Measurements from ENCODE around the gene DLGAP4.

DLGAP4 gene

GRCh38 chr20:36369739-36370138, 63.6 kb downstream of the DLGAP4 start:
- Histone ChIP-seq H3K9me2 (replicated peaks; ENCODE audit: control insufficient read depth, low read length) (no peaks in the 10 kb centered on the region), H3K27me3 (ENCODE audit: control insufficient read depth, low read length) (0 out of 2 replicates have a peak, but pooled peaks cover 3% of the 10 kb centered on the region), H3F3A (ENCODE audit: control insufficient read depth, insufficient read depth) (no peaks in the 10 kb centered on the region), H3K4me1 (ENCODE audit: control insufficient read depth, low read length) (no peaks in the 10 kb centered on the region), H3K4me2 (ENCODE audit: low read length) (no peak overlapping the region), H3K4me3 (ENCODE audit: low read length) (no peak overlapping the region), H4K20me1 (ENCODE audit: control insufficient read depth, insufficient read depth, low read depth, low read length) (no peaks in the 10 kb centered on the region), H3K79me2 (ENCODE audit: control insufficient read depth, low read length) (no peaks in the 10 kb centered on the region), H3K27ac (ENCODE audit: low read depth, low read length) (no peak overlapping the region), H3K36me3 (ENCODE audit: control insufficient read depth, low read length) (no peaks in the 10 kb centered on the region), H3K9me3 (ENCODE audit: control insufficient read depth, insufficient read depth, low read length) (no peaks in the 10 kb centered on the region)
- no peak for TF ChIP-seq EZH2phosphoT487 (IDR thresholded peaks at IDR 0.05; ENCODE audit: borderline replicate concordance, low read length)
- no peak for TF ChIP-seq CTCF (IDR thresholded peaks at IDR 0.05; ENCODE audit: low read depth, low read length, poor library complexity, severe bottlenecking)

GRCh38 chr20:36370991-36371790, 65.1 kb downstream of the DLGAP4 start:
- no peaks in the 10 kb centered on the region for H3K9me2 ChIP-seq (replicated peaks; ENCODE audit: control insufficient read depth, low read length)
- TF ChIP-seq CTCF (IDR thresholded peaks at IDR 0.05; ENCODE audit: low read depth, low read length, poor library complexity, severe bottlenecking) = no peak
- no peak for TF ChIP-seq EZH2phosphoT487 (IDR thresholded peaks at IDR 0.05; ENCODE audit: borderline replicate concordance, low read length)
- H3F3A ChIP-seq (ENCODE audit: control insufficient read depth, insufficient read depth) = no peaks in the 10 kb centered on the region
- H3K4me2 ChIP-seq (ENCODE audit: low read length) = no peak overlapping the region
- no peaks in the 10 kb centered on the region for H4K20me1 ChIP-seq (ENCODE audit: control insufficient read depth, insufficient read depth, low read depth, low read length)
- no peaks in the 10 kb centered on the region for H3K36me3 ChIP-seq (ENCODE audit: control insufficient read depth, low read length)
- no peak overlapping the region for H3K4me3 ChIP-seq (ENCODE audit: low read length)
- no peaks in the 10 kb centered on the region for H3K9me3 ChIP-seq (ENCODE audit: control insufficient read depth, insufficient read depth, low read length)
- no peak overlapping the region for H3K27ac ChIP-seq (ENCODE audit: low read depth, low read length)
- no peaks in the 10 kb centered on the region for H3K79me2 ChIP-seq (ENCODE audit: control insufficient read depth, low read length)
- no peaks in the 10 kb centered on the region for H3K4me1 ChIP-seq (ENCODE audit: control insufficient read depth, low read length)
- H3K27me3 ChIP-seq (ENCODE audit: control insufficient read depth, low read length) = 0 out of 2 replicates have a peak, but pooled peaks cover 2% of the 10 kb centered on the region

GRCh38 chr20:36372666-36373065, 66.5 kb downstream of the DLGAP4 start:
- Histone ChIP-seq H3K79me2 (ENCODE audit: control insufficient read depth, low read length) (no peaks in the 10 kb centered on the region), H3K36me3 (ENCODE audit: control insufficient read depth, low read length) (no peaks in the 10 kb centered on the region), H3K9me3 (ENCODE audit: control insufficient read depth, insufficient read depth, low read length) (no peaks in the 10 kb centered on the region), H3K27me3 (ENCODE audit: control insufficient read depth, low read length) (0 out of 2 replicates have a peak, but pooled peaks cover 2% of the 10 kb centered on the region), H3K27ac (ENCODE audit: low read depth, low read length) (no peak overlapping the region), H3F3A (ENCODE audit: control insufficient read depth, insufficient read depth) (no peaks in the 10 kb centered on the region), H3K4me3 (ENCODE audit: low read length) (no peak overlapping the region), H4K20me1 (ENCODE audit: control insufficient read depth, insufficient read depth, low read depth, low read length) (no peaks in the 10 kb centered on the region), H3K4me1 (ENCODE audit: control insufficient read depth, low read length) (no peaks in the 10 kb centered on the region), H3K4me2 (ENCODE audit: low read length) (no peak overlapping the region), H3K9me2 (replicated peaks; ENCODE audit: control insufficient read depth, low read length) (no peaks in the 10 kb centered on the region)
- TF ChIP-seq CTCF (IDR thresholded peaks at IDR 0.05; ENCODE audit: low read depth, low read length, poor library complexity, severe bottlenecking) (no peak), EZH2phosphoT487 (IDR thresholded peaks at IDR 0.05; ENCODE audit: borderline replicate concordance, low read length) (no peak)

Data from DOHH2 (cell line).